HG03139 (cell line): ENCODE measurements around the gene RSPH6A.
"Not testable (repeated sequence)": the region's sequence is repeated elsewhere in the genome, so short reads cannot be mapped to it uniquely, and the experiment has no call there.

Experiments used
- ATAC-seq: cut with Tn5 transposase; IDR thresholded peaks from one replicate; pipeline ENCODE4 v1.9.1; 2021; ENCODE audit not compliant: unreplicated experiment

The RSPH6A gene

DNA sequence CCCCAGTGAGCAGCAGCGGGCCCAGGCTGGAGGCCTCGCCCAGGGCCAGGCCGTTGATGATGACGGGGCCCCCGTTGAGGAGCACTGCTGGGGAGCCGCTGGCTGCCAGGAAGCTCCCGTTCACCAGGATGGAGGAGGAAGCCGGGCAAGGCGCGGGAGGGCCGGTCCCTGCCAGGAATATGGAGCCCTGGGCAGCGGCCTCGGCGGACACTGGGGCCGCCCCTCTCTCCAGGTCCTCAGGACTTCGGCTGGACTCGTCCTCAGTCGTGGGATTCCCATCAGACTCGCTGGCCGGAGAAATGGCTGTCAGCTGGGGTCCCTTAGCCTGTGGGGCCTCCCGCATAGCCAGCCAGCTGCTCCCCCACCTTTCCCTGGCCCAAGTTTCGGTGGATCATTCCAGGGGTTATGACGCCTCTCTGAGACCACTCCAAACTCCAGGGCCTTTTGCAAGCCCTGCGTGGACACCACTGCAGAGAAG, 48.2 kb downstream of the RSPH6A start:
- no peak for ATAC-seq

DNA sequence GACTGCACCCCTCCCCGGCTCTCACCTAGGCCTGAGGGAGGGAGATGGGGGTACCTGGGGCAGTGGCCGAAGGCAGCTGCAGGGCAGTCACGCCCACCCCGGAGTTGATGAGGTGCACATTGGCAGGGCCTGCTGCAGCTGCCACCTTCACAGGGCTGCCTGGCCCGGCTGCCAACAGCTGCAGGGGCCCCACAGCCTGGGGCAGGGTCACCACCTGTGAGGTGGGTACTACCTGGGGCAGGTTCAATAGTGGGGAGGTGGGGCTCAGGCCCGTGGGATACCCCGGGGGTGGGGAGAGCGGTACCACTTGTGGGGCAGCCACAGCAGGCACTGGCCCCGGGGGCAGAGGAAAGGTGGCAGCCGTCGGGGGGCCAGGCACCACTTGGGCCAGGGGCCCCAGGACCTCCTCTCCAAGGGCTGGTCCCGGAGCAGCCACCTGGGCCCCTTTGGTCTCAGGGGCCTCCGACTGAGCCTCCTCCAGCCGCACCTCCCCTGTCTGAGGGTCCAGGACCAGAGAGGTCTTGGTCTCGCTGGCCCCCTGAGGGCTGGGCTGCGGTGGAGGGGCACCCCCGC, 48.7 kb downstream of the RSPH6A start:
- ATAC-seq: no peak

DNA sequence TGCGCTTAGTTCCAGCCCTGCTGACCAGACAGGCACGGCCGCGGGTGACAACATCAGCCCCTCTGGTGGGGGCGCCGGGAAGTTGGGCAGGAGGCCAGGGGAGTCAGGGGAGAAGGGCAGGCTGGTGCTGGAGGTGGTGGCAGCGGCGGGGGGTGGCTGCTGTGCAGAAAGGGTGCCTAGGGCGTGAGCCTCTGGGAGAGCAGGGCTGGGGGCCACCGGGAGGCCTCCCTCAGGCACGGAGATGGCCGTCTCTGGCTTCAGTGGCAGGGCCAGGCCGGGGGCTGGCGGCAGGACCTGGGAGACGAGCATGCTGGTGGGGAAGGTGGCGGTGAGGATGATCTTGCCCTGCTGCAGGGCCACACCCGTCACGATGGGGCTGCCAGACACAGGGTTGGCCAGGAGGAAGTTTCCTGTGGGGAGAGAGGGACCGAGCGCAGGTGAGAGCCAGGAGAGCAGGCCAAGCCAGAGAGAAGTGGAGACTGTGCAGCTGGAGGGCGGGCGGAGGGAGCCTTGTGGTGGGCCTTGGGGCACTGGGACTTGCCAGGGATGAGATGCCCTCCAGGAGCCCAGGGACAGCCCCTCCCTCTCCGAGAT, 49.3 kb downstream of the RSPH6A start:
- no peak for ATAC-seq

DNA sequence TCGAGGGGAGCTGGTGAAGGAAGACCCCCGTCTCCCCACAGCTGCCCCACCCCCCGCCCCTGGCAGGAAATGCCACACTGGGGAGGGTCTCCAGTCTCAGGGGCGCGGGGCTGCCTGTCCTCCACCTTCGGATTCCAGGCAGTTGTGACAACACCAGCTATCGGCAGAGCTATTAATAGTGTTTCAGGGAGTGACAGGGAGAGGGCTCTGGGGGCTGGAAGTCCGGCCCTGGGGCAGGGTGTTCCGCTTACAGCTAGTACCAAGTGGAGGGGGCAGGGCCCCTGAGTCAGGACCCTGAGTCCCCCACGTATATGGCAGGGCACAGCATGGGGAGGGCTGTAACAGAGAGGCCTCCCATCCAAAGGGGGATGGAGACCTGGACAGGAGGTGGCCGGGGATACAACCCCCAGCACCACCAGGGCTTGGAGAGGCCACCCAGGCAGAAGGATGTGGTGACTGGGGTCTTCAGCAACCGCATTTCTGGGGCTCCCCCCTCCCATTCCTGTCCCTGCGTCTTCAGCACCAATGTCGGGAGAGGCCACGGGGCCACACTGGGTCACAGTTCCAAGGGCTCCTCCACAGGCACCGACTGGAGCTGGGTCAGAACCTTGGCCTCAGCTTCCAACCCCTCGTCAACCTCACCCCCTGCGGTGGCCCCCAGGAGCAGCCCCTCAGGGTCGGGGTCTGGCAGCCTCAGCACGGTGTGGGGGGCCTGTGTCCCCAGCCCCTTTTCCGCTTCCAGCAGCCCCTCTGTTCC, 50.0 kb downstream of the RSPH6A start:
- ATAC-seq: no peak

DNA sequence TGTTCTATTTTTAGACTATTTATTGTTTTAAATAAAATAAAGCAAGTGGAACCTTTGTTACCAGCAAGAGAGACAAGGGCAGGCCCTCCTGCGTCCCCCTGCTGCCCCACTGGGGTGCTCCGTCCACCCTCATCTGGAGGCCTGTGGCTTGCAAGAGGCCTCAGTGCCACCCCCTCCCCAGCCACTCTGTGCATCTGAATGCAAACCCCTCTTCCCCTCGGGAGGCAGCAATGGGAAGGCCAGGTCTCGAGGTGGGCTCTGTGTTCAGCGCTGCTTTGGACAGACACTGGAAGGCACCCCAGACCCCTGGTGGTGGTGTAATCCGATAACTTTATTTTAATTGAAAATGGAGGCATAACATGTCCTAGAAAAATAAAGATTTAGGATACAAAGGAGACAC, 50.6 kb downstream of the RSPH6A start:
- ATAC-seq: no peak

DNA sequence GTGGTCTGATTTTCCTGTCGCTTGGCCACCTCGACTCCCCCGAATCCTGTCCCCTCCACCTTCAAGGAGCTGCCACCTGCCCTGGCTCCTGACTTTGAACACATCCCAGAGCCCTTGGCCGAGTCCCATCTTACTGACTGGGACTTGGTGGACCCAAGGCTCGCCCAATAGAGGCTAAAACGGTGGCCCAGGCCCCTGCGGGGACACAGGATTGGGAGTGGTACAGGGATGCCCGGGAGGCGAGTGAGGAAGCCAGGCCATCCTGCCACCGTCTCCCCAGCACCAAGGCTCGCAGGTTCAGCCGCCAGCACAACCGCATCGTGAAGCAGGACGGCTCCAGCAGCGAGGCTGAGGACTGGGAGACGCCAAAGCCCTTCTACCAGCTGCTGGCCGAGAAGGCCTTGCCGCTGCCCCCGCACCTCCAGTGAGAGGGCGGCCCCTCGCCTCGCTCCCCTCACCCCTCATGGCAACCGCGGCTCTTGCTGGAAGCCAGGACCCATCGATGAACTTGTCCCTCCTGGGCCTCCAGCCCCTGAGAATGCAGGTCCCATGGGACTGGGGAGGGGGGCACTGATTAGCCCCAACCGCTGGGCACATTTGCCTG, 51.3 kb downstream of the RSPH6A start:
- no peak for ATAC-seq

DNA sequence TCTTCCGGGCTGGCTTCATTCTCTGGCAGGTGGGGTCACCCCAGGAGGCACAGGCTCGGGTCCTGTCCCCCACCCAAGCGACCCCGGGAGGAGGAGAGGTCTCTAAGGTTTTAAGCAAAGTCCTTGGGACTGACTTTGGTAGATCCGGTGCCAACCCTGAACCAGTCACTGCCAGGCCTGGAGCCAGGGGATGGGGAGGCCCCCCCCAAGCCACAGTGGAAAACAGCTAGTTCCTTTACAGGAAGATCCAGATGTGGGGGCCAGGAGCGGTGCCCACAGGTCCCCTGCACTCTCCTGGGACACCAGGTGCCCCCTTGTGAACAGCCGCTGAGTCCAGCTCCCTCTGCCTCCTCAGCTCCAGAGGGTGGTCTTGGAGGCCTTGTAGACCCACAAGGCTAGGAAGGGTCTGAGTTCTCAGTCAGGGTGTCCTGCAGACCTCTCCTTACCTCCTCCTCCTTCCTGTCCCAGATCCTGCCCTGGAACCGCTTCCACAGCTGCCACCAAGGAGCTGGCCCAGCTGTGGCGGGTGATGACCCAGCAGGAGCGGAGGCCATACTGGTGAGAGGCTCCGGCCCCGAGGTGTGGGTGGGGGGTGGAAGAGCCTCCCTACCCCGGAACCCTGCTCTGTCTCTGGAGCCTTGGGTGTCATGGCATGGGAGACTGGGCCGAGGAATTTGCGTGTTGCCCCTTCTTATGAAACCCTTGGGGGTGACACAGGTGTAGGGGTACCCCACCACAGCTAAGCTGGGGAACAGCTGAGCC, 52.1 kb downstream of the RSPH6A start:
- ATAC-seq: no peak

DNA sequence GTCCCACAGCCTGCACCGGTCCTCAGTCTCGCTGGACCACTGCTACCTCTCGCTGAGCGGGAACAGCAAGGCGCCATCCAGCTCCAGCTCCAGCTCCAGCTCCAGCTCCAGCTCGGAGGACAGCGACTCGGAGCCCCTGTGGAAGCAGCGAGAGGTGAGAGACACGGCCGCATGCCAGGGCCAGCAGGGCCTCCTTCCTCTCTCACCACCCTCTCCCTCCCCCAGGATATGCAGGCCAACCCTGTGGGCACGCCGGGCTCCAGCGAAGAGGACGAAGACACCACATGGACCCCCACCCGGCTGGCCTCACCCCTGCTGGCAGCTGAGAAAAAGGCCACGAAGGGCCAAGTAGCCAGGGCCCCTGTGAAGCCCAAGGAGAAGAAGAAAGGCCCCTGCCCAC, 53.4 kb downstream of the RSPH6A start:
- ATAC-seq: no peak

DNA sequence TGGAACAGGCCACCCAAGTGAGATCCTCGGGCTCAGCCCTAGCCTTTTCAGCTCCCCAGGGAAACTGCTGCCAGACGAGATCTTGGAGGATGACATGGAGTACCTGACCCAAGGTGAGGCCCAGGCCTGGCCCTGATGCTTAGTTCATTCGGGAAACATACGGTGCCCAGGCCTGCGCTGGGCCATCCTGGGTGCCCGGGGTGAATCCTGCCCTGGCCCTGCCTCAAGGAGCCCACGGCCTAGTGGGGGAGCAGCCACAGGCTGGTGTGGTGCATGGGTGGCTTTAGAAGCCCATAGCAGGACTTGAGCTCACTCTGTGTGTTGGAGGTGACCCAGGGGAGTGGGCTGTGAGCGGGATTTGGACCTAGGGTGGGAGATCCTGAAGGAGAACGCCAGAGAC, 56.2 kb downstream of the RSPH6A start:
- no peak for ATAC-seq

DNA sequence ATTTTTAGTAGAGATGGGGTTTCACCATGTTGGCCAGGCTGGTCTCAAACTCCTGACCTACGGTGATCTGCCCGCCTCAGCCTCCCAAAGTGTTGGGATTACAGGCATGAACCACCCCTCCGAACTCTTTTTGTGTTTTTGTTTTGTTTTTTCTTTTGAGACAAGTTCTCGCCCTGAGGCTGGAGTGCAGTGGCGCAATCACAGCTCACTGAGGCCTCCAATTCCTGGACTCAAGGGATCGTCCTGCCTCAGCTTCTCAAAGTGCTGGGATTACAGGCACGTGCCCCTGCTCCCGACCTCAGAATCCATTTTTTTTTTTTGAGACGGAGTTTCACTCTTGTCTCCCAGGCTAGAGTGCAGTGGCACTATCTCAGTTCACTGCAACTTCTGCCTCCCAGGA, 57.4 kb downstream of the RSPH6A start:
- no peak for ATAC-seq

DNA sequence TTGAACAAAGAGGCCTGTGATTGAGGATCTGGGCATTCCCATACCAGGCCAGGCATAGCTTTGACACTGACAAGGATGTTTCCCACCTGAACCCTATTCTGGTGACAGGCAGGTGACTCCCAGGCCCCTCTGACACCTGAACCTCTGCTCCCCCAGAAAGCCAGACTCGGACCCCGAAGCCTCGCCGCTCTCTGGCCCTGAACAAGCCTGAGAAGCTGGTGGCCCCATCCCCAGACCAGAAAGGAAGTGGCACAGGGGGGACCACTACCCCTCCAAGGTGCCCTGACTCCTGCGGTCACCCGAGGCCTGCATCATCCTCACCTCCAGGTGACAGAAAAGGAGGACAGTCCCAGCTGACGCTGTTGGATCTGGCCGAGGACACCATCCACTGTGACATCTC, 60.8 kb downstream of the RSPH6A start:
- no peak for ATAC-seq

DNA sequence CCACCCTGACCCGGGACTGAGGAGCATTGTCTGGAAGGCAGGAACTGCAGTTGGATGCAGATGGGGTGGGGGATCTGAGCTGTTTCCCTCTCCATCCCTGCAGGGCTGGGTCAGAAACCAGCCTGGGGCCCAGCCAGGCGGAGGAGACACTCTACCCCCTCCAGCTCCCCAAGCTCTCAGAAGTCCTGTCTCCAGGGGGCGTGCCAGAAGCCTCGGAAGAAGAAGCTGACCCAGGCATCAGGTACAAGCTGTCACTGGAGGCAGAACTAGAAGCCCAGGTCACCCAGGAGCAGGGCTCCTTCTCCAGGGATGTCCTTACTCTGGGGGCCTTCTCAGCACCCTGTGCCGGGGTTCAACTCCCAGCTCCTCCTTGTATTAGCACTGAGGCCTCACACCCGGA, 61.6 kb downstream of the RSPH6A start:
- ATAC-seq: no peak

DNA sequence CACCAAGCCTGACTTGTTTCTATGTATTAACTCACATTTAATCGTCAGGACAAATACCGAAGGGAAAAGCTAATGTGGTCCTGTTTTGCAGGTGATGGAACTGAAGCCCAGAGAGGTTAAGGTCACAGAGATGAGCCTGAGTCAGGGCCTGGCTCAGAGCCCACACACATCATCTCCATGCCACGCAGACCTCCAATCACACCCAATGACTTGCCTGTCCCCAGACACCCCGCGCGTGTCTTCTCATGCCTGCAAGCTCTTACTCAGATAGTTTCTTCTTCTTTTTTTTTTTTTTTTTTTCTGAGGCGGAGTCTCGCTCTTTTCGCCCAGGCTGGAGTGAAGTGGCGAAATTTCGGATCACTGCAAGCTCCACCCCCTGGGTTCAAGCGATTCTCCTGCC, 62.5 kb downstream of the RSPH6A start:
- ATAC-seq: no peak

DNA sequence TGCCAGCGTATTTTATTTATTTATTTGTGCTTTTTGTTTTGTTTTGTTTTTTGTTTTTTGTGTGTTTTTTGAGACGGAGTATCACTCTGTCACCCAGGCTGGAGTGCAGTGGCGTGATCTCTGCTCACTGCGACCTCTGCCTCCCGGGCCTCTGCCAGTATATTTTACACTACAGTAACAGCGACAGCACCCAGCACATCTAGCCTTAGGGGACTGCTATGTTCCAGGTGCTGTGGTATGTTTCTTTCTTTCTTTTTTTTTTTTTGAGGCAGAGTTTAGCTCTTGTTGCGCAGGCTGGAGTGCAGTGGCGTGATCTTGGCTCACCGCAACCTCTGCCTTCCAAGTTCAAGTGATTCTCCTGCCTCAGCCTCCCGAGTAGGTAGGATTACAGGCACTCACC, 63.6 kb downstream of the RSPH6A start:
- not testable (repeated sequence) for ATAC-seq

DNA sequence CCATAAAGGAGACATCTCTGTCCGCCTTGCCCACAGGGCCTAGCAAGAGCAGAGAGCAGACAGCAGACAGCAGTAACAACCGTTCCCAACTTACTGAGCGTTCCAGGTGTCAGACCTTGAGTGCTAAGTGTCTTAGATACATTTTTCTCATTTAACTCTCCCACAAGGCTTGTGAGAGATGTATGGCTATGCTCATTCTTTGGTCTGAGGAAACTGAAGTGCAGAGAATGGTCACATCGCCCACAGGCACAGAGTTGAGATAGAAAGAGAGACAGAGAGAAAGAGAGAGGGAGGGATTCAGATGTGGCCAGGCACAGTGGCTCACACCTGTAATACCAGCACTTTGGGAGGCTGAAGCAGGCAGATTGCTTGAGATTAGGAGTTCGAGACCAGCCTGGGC, 67.6 kb downstream of the RSPH6A start:
- no peak for ATAC-seq

DNA sequence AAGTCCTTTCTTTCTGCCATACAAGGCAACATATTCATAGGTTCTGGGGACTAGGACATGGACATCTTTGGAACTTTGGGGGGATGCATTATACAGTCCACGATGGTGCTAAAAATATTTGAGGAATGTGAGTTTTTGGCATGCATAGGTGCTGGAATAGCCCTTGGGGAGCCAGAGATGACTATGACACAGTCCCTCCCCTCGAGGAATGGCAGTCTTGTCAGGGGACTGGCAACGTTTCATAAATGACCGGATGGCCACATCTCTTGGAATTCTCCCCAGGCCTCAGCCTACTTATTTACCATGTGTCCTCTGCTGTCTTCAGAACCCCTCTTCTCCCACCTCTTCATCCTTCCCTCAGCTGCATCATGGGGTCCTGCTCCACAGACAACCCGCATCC, 68.2 kb downstream of the RSPH6A start:
- ATAC-seq: no peak
